ENCODE measurements around the gene HIBCH.
"Not testable (repeated sequence)": the region's sequence is repeated elsewhere in the genome, so short reads cannot be mapped to it uniquely, and the experiment has no call there.

Gene HIBCH

GRCh38 chr2:190338453-190338852 is 18.8 kb upstream of the HIBCH start:
- H3K27me3 ChIP-seq (ENCODE audit: control insufficient read depth, insufficient read depth, low read length) = no peaks in the 10 kb centered on the region
- H3K4me3 ChIP-seq (ENCODE audit: low read length) = no peak overlapping the region
- peaks cover 15% of the 10 kb centered on the region for H3K4me1 ChIP-seq (ENCODE audit: control insufficient read depth, insufficient read depth, low read length)
- H3K36me3 ChIP-seq (ENCODE audit: control insufficient read depth, insufficient read depth, low read length) = no peaks in the 10 kb centered on the region
- H3K9me3 ChIP-seq (ENCODE audit: control insufficient read depth, low read length) = no peaks in the 10 kb centered on the region
- H3K9ac ChIP-seq (ENCODE audit: low read length) = no peak overlapping the region

GRCh38 chr2:190336420-190336819 is 16.8 kb upstream of the HIBCH start:
- Histone ChIP-seq H3K9me3 (ENCODE audit: control insufficient read depth, low read length) (no peaks in the 10 kb centered on the region), H3K4me1 (ENCODE audit: control insufficient read depth, insufficient read depth, low read length) (peaks cover 10% of the 10 kb centered on the region), H3K9ac (ENCODE audit: low read length) (no peak overlapping the region), H3K4me3 (ENCODE audit: low read length) (no peak overlapping the region), H3K36me3 (ENCODE audit: control insufficient read depth, insufficient read depth, low read length) (no peaks in the 10 kb centered on the region), H3K27me3 (ENCODE audit: control insufficient read depth, insufficient read depth, low read length) (no peaks in the 10 kb centered on the region)

GRCh38 chr2:190335584-190335983 is 16.0 kb upstream of the HIBCH start:
- not testable (repeated sequence) for H3K4me3 ChIP-seq (ENCODE audit: low read length); H3K9ac ChIP-seq (ENCODE audit: low read length)

GRCh38 chr2:190335225-190335559 is 15.6 kb upstream of the HIBCH start:
- H3K4me1 ChIP-seq (ENCODE audit: control insufficient read depth, insufficient read depth, low read length) = peaks cover 10% of the 10 kb centered on the region
- no peak overlapping the region for H3K9ac ChIP-seq (ENCODE audit: low read length)
- no peak overlapping the region for H3K4me3 ChIP-seq (ENCODE audit: low read length)
- H3K9me3 ChIP-seq (ENCODE audit: control insufficient read depth, low read length) = no peaks in the 10 kb centered on the region
- no peaks in the 10 kb centered on the region for H3K36me3 ChIP-seq (ENCODE audit: control insufficient read depth, insufficient read depth, low read length)
- H3K27me3 ChIP-seq (ENCODE audit: control insufficient read depth, insufficient read depth, low read length) = no peaks in the 10 kb centered on the region

More at GRCh38 chr2:190335584-190335983, 16.0 kb upstream of the HIBCH start:
- H3K27me3 ChIP-seq (ENCODE audit: control insufficient read depth, insufficient read depth, low read length); H3K4me1 ChIP-seq (ENCODE audit: control insufficient read depth, insufficient read depth, low read length); H3K9me3 ChIP-seq (ENCODE audit: control insufficient read depth, low read length); H3K36me3 ChIP-seq (ENCODE audit: control insufficient read depth, insufficient read depth, low read length): not testable (repeated sequence)

- H3K4me1 ChIP-seq (ENCODE audit: control insufficient read depth, insufficient read depth, low read length) = peaks cover 10% of the 10 kb centered on the region
- no peaks in the 10 kb centered on the region for H3K9me3 ChIP-seq (ENCODE audit: control insufficient read depth, low read length)
- H3K27me3 ChIP-seq (ENCODE audit: control insufficient read depth, insufficient read depth, low read length) = no peaks in the 10 kb centered on the region
- no peak overlapping the region for H3K9ac ChIP-seq (ENCODE audit: low read length)
- H3K4me3 ChIP-seq (ENCODE audit: low read length) = no peak overlapping the region
- no peaks in the 10 kb centered on the region for H3K36me3 ChIP-seq (ENCODE audit: control insufficient read depth, insufficient read depth, low read length)
Observed at GRCh38 chr2:190334479-190335224, 15.0 kb upstream of the HIBCH start.

- H3K9ac ChIP-seq (ENCODE audit: low read length) = no peak overlapping the region
- peaks cover 10% of the 10 kb centered on the region for H3K4me1 ChIP-seq (ENCODE audit: control insufficient read depth, insufficient read depth, low read length)
- H3K36me3 ChIP-seq (ENCODE audit: control insufficient read depth, insufficient read depth, low read length) = no peaks in the 10 kb centered on the region
- H3K9me3 ChIP-seq (ENCODE audit: control insufficient read depth, low read length) = no peaks in the 10 kb centered on the region
- no peak overlapping the region for H3K4me3 ChIP-seq (ENCODE audit: low read length)
- H3K27me3 ChIP-seq (ENCODE audit: control insufficient read depth, insufficient read depth, low read length) = no peaks in the 10 kb centered on the region
Observed at GRCh38 chr2:190333928-190334327, 14.3 kb upstream of the HIBCH start.

GRCh38 chr2:190333395-190333794 is 13.8 kb upstream of the HIBCH start:
- Histone ChIP-seq H3K9ac (ENCODE audit: low read length) (no peak overlapping the region), H3K36me3 (ENCODE audit: control insufficient read depth, insufficient read depth, low read length) (no peaks in the 10 kb centered on the region), H3K27me3 (ENCODE audit: control insufficient read depth, insufficient read depth, low read length) (no peaks in the 10 kb centered on the region), H3K9me3 (ENCODE audit: control insufficient read depth, low read length) (no peaks in the 10 kb centered on the region), H3K4me3 (ENCODE audit: low read length) (no peak overlapping the region), H3K4me1 (ENCODE audit: control insufficient read depth, insufficient read depth, low read length) (peaks cover 10% of the 10 kb centered on the region)

GRCh38 chr2:190328573-190329147 is 9.0 kb upstream of the HIBCH start:
- H3K9me3 ChIP-seq (ENCODE audit: control insufficient read depth, low read length) = no peaks in the 10 kb centered on the region
- peaks cover 7% of the 10 kb centered on the region for H3K4me1 ChIP-seq (ENCODE audit: control insufficient read depth, insufficient read depth, low read length)
- no peak overlapping the region for H3K9ac ChIP-seq (ENCODE audit: low read length)
- no peaks in the 10 kb centered on the region for H3K36me3 ChIP-seq (ENCODE audit: control insufficient read depth, insufficient read depth, low read length)
- no peaks in the 10 kb centered on the region for H3K27me3 ChIP-seq (ENCODE audit: control insufficient read depth, insufficient read depth, low read length)
- no peak overlapping the region for H3K4me3 ChIP-seq (ENCODE audit: low read length)

- no peaks in the 10 kb centered on the region for H3K27me3 ChIP-seq (ENCODE audit: control insufficient read depth, insufficient read depth, low read length)
Observed at GRCh38 chr2:190327867-190328572, 8.4 kb upstream of the HIBCH start.

GRCh38 chr2:190325588-190325987 is 6.0 kb upstream of the HIBCH start:
- H3K9me3 ChIP-seq (ENCODE audit: control insufficient read depth, low read length) = no peaks in the 10 kb centered on the region
- no peaks in the 10 kb centered on the region for H3K36me3 ChIP-seq (ENCODE audit: control insufficient read depth, insufficient read depth, low read length)
- no peak overlapping the region for H3K4me3 ChIP-seq (ENCODE audit: low read length)
- no peaks in the 10 kb centered on the region for H3K4me1 ChIP-seq (ENCODE audit: control insufficient read depth, insufficient read depth, low read length)
- H3K27me3 ChIP-seq (ENCODE audit: control insufficient read depth, insufficient read depth, low read length) = no peaks in the 10 kb centered on the region
- no peak overlapping the region for H3K9ac ChIP-seq (ENCODE audit: low read length)

More at GRCh38 chr2:190327867-190328572, 8.4 kb upstream of the HIBCH start:
- no peaks in the 10 kb centered on the region for H3K36me3 ChIP-seq (ENCODE audit: control insufficient read depth, insufficient read depth, low read length)
- H3K9me3 ChIP-seq (ENCODE audit: control insufficient read depth, low read length) = no peaks in the 10 kb centered on the region
- no peak overlapping the region for H3K4me3 ChIP-seq (ENCODE audit: low read length)
- peaks cover under 1% of the 10 kb centered on the region for H3K4me1 ChIP-seq (ENCODE audit: control insufficient read depth, insufficient read depth, low read length)
- no peak overlapping the region for H3K9ac ChIP-seq (ENCODE audit: low read length)

GRCh38 chr2:190323406-190323805 is 3.8 kb upstream of the HIBCH start:
- no peak overlapping the region for H3K4me3 ChIP-seq (ENCODE audit: low read length)
- no peaks in the 10 kb centered on the region for H3K36me3 ChIP-seq (ENCODE audit: control insufficient read depth, insufficient read depth, low read length)
- H3K9me3 ChIP-seq (ENCODE audit: control insufficient read depth, low read length) = no peaks in the 10 kb centered on the region
- peaks cover 10% of the 10 kb centered on the region for H3K4me1 ChIP-seq (ENCODE audit: control insufficient read depth, insufficient read depth, low read length)
- no peaks in the 10 kb centered on the region for H3K27me3 ChIP-seq (ENCODE audit: control insufficient read depth, insufficient read depth, low read length)
- no peak overlapping the region for H3K9ac ChIP-seq (ENCODE audit: low read length)

GRCh38 chr2:190320696-190321095 is 1.1 kb upstream of the HIBCH start:
- Histone ChIP-seq H3K9ac (ENCODE audit: low read length) (no peak overlapping the region), H3K9me3 (ENCODE audit: control insufficient read depth, low read length) (no peaks in the 10 kb centered on the region), H3K27me3 (ENCODE audit: control insufficient read depth, insufficient read depth, low read length) (no peaks in the 10 kb centered on the region), H3K4me3 (ENCODE audit: low read length) (no peak overlapping the region), H3K4me1 (ENCODE audit: control insufficient read depth, insufficient read depth, low read length) (peaks cover 17% of the 10 kb centered on the region), H3K36me3 (ENCODE audit: control insufficient read depth, insufficient read depth, low read length) (no peaks in the 10 kb centered on the region)
